HG03457 (cell line): ENCODE results near the gene AKR1D1.
A peak's percentile ranks its signal among the peaks of the same experiment; 100 is the strongest.
"Not testable (repeated sequence)": the region's sequence is repeated elsewhere in the genome, so short reads cannot be mapped to it uniquely, and the experiment has no call there.

ENCODE experiments used
- ATAC-seq: cut with Tn5 transposase; IDR thresholded peaks from one replicate; pipeline ENCODE4 v1.9.1; 2021; ENCODE audit warnings: moderate number of reproducible peaks; ENCODE audit not compliant: unreplicated experiment

The AKR1D1 gene

DNA sequence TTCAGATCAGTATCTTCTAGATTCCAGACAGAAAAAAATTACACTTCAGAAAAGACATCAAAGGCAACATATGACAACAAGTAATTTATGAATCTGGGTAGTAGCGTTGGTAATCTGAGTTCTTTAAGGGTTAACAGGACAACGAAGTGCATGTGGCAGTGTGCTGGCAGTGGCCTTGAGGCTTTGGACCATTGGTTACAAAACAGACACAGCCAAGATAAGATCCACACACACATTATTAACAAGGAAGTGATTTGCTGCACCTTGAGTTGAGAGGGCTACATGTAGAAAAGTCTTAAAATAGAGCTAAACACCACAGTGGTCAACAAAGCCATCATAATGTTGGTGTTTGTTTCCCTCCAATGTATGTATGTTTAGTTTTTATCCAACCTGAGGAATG is 40.6 kb downstream of the AKR1D1 start:
- ATAC-seq = no peak

DNA sequence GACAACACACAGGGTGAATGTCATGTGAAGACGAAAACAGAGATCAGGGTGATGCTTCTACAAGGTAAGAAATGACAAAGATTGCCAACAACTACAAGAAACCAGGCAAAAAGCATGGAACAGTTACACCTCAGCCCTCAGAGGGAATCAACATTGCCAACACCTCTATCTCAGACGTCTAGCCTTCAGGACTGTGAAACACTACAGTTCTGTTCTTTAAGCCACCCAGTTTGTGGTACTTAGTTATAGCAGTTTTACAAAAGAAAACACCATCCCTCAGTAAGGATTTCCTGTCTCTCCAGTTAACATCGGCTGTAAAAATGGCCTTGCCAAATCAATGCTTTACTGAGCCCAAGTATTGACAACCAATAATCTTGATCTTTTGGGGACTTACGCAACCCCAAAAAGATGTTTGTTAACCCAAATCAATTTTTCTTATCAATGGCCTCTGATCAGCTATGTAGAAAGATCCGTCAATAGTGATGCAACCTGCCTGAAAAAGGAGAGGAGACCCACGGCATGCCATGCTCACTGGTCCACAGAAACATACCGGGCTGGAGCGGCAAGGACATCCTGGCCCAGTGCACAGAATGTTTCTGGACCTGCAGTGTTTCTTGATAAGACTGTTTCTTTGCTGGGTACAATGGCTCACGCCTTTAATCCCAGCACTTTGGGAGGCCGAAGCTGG is 44.0 kb downstream of the AKR1D1 start:
- ATAC-seq = no peak

DNA sequence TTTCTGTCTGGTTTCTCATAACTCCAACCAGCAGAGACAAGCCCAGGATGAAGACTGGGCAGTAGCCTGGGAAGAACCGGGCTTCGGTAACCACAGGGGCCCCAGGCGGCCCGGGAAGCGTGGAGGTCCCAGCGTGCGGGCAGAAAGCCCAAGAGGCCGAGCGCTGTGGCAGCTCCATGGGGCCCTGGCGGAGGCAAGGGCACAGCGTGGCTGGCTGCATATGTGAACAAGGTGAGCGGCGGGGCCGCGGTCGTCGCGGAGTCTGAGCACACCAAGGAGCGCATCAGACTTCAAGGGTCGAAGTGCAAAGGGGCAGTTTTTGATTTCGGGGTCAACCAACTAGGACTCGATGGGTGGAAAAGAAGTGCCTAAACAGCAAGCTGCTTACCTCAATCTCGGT is 45.9 kb downstream of the AKR1D1 start:
- ATAC-seq = no peak

DNA sequence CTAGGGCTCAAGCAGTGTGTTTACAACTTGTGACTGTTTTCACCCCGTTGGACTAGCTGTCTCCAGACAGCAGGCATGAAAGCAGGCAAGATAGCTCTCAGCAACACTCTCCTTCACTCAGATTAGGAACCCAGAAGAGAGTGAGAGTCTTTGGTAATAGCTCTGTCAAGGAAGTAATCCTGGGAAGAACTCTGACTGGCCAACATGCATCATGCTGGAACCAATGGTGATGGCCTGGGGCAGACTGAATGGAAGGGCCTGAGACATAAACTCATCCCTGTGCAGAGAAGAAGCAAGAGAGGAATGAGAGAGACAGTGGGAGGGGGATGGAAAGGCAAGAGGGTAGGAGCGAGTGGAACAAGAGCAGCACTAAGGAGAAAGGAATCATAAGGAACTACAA is 48.9 kb downstream of the AKR1D1 start:
- no peak for ATAC-seq

DNA sequence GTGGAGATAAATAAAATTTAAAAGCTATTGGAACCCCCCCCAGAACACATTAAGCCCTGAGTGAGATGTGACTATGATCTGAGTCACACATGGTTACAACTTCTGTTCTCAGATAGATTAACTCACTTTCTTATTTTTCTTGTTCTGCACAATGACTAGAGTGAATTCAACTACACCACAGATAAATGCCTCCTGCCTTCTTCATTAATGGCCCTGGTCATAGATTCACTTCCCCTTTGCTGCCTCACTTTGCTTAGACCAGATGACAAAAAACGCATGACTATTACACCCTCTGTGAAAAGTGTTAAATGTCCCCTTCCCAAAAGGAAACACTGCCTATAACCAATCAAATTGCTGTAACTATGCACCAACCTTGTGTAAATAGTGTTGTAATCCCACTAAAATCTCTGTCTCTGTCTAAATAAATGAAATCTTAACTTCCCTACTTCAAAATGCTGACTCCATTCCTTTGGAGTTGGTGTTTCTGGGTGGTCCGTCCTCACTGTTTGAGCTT is 49.4 kb downstream of the AKR1D1 start:
- no peak for ATAC-seq

DNA sequence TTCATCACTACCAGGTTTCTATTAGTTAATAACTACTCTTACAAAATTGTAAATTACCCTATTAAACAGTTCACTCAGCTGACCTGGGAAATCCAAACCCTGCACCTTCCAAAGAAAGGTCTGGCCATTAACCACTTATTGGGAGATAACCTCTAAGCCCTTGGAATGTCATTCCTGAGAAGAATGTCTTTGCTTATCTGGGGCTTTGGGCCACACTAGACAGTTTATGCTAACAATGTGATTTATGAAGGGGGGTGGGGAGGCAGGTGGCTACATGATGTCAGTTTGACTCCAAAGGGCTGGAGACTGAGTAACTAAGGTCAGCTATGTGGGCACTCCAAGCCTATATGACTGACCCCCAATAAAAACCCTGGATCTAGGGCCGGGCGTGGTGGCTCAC is 50.7 kb downstream of the AKR1D1 start:
- no peak for ATAC-seq

DNA sequence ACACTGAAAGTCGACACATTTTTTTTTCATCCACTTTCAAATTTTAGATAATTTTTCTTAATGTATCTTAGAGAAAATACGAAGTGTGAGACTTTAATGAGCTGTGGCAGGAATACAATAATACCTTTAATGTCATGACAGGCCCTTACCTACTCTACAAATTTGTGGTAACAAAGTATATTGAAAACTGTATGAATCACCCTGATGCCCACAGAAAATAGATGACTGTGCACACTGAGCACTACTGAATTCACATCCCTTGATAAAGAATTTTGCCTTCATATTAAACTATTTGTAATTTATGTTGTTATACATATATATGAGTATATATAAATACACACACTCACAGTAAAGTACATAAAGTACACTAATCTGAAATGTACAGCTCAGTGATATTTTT is 51.7 kb downstream of the AKR1D1 start:
- no peak for ATAC-seq

DNA sequence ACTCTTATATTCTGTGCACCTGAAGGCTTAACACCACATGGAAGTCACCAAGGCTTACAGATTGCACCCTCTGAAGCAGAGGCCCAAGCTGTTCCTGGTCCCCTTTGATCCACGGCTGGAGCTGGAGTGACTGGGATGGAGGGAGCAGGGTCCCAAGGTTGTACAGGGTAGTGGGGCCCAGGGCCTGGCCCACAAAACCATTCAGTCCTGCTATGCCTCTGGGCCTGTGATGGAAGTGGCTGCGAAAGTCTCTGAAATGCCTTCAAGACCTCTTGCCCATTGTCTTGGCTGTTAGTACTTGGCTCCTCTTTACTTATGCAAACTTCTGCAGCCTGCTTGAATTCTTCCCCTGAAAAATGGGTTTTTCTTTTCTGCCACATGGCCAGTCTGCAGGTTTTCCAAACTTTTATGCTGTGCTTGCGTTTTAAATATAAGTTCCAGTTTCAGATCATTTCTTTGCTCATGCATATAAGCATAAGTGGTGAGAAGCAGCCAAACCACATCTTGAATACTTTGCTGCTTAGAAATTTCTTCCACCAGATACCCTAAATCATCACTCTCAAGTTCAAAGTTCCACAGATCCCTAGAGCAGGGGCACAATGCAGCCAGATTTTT is 53.4 kb downstream of the AKR1D1 start:
- ATAC-seq = no peak

DNA sequence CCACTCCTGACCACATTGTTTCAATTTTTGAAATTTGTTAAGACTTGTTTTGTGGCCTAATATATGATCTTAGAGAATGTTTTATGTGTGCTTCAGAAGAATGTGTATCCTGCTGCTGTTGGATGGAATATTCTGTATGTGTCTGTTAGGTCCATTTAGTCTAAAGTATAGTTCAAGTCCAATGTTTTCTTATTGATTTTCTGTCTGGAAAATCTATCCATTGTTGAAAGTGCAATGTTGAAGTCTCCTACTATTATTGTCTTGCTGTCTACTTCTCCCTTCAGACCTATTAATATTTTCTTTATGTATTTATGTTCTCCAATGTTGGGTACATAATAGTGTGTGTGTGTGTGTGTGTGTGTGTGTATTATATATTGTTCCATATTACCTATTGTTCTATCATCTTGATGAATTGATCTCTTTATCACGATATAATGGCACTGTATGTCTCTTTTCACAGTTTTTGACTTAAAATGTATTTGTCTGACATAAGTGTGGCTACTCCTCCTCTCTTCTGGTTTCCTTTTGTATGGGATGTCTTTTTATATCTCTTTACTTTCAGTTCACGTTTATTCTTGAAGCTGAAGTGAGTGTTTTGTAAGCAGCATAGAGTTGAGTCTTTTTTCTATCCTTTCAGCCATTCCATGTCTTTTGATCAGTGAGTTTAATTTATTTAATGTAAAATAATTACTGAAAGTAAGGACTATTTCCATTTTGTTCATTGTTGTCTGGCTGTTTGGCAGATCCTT is 61.3 kb downstream of the AKR1D1 start:
- peak; percentile 84 for ATAC-seq

DNA sequence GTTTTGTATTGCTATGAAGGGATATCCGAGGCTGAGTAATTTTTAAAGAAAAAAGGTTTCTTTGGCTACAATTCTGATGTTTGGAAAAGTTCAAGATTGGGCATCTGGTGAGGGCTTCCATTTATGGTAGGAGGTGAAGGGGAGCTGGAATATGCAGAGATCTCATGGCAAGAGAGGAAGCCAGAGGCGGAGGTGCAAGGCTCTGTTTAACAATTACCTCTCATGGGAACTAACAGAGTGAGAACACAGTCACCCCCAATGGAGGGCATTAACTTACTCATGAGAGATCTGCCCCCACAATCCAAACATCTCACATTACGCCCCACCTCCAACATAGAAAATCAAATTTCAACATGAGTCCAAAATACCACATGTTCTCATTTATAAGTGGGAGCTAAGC is 62.0 kb downstream of the AKR1D1 start:
- no peak for ATAC-seq

DNA sequence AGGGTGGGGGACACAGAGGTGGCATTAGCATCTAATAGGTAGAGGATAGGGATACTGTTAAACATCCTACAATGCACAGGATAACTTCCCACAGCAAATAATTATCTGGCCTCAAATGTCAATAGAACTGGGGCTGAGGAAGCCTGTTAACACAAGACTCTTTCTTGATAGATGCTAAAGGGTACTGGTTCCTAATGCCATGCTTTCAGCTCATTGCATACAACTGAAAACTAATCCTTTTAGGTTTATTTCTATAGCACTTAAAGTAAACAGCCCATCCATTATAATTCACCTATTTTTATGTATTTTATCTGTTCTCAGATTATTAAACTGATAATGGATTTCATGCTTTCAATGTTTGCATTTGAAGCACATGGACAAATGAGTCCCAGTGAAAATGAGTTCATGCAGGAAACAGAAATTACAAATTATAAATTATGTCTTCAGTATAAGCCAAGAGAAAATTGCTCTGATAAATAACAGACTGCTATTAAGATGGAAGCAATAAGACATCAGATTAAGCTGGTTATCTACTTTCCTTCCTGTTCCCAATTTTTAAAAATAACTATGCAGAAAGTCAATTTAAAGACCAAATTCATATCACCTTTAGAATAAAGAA is 66.4 kb downstream of the AKR1D1 start:
- no peak for ATAC-seq

DNA sequence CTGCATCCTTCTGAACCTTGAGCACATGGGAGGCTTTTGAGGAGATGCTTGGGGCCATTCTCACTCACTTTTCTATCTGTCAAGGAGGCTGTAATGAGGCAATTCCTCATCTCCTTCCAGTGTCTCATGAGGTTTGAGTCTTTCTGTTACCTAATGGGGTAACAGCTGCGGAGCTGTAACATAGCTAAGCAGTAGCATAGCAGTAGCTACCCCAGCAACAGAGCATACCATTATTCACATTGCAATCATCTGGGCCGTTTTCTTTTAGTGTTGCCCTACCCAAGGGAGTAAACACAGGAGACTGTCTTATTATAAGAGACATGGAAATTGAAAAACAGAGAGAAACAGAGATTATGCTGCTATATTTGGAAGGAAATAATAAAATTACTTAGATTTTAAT is 68.7 kb downstream of the AKR1D1 start:
- no peak for ATAC-seq

DNA sequence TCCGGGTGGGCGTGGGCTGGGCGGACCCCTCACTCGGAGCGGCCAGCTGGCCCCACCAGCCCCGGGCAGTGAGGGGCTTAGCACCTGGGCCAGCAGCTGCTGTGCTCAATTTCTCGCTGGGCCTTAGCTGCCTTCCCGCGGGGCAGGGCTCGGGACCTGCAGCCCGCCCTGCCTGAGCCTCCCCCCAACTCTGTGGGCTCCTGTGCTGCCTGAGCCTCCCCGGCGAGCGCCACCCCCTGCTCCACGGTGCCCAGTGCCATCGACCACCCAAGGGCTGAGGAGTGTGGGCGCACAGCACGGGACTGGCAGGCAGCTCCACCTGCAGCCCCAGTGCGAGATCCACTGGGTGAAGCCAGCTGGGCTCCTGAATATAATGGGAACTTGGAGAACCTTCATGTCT is 70.0 kb downstream of the AKR1D1 start:
- not testable (repeated sequence) for ATAC-seq

DNA sequence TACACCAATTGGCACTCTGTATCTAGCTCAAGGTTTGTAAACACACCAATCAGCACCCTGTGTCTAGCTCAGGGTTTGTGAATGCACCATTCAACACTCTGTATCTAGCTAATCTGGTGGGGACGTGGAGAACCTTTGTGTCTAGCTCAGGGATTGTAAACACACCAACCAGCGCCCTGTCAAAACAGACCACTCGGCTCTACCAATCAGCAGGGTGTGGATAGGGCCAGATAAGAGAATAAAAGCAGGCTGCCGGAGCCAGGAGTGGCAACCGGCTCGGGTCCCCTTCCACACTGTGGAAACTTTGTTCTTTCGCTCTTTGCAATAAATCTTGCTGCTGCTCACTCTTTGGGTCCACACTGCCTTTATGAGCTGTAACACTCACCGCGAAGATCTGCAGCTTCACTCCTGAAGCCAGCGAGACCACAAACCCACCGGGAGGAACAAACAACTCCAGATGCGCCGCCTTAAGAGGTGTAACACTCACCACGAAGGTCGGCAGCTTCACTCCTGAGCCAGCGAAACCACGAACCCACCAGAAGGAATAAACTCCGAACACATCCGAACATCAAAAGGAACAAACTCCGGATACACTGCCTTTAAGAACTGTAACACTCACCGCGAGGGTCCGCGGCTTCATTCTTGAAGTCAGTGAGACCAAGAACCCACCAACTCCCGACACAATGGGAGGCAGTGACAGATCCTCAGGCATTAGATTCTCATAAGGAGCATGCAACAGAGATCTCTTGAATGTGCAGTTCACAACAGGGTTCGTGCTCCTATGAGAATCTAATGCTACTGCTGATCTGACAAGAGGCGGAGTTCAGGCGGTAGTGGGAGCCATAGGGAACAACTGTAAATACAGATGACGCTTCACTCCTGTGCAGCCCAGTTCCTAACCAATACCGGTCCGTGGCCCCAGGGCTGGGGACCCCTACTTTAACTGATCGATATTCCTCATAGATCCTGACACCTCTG is 70.8 kb downstream of the AKR1D1 start:
- ATAC-seq = not testable (repeated sequence)

DNA sequence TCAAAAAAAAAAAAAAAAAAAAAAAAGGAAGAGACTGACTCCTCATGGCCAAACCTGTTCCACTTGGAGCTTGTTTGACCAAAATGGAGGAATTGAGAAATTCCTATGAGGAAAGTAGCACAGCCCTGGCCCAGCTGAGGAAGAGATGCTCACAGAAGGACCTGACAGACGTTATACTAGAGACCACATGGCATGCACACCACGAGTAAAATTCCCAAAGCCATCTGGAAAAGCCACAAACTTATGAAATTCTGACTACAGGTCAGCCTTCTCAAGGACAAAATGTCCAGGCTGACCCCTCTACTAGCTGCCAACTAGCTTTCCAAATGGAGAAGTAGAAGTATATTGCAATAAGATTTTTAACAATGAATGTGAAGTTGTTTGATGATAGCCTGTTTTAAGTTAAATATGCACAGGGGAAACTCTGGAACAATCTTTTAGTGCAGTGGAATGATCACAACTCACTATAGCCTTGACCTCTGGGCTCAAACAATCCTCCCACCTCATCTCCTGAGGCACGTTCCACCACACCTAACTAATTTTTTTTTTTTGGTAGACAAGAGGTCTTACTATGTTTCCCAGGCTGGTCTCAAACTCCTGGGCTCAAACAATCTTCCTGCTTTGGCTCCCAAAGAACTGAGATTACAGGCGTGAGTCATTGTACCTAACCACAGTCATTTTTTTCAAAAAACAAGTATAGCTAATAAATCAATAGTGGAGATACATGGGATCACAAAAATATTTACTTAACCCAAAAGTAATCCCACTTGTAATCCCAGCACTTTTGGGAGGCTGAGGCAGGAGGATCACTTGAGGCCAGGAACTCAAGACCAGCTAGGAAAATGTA is 75.7 kb downstream of the AKR1D1 start:
- no peak for ATAC-seq

DNA sequence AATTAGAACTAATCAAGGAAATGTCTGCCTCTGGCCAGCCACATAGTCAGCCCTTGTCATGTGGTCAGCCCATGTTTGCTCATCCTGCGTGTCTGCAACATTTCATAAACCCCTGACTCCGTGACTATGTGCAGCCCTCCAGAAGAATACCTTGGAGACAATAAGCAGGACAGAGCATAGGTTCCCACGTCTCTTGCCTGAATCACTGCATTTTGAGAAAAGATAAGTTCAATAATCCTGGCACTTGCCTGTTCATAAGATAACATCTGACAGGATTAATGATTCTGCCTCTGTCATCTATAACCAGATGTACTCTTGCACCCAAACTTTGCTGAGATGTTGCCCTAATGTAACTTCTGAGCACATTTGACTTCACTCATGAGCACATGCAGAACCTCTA is 78.4 kb downstream of the AKR1D1 start:
- ATAC-seq = no peak

DNA sequence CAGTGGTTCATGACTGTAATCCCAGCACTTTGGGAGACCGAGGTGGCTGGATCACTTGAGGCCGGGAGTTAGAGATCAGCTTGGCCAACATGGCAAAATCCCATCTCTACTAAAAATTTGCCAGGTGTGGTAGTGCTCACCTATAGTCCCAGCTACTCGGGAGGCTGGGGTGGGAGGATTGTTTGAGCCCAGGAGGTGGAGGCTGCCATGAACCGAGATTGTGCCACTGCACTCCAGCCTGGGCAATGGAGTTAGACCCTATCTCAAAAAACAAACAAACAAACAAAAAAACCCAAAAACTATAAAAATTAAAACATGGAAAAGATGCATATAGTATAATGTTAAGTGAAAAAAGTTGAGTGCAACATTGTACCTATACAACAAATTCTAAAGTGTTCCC is 81.4 kb downstream of the AKR1D1 start:
- no peak for ATAC-seq

DNA sequence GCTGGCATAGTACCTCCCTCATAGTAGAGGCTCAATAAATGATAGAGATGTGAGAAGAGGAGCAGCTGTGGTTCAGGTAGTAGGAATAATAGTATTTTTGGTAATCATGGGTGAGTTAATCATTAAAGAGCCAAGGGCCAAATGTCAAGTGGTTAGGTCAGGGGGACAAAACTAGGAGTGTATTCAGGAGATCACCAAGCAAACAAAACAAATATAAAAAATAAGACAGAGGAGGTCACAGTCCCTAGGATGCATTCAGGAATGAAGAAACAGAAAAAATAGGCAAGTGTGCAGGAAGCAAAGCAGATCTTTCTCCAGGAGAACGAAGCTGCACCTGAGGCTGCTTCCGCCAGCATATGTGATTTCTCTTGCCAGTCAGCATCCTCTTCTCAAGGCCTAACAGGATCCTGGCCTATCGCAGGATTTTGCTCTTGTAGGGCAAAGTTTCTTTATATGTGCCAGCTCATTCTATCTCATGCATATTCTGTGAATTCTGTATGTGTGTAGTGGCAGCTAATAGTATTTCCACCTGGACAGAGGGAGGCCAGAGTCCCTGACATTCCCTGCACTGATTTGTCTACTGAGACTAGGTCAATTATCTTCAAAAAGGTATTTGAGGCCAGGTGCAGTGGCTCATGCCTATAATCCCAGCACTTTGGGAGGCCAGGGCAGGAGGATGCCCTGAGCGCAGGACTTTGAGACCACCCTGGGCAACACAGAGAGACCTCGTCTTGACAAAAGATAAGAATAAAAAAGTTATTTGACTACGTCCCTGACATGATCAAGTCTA is 82.7 kb downstream of the AKR1D1 start:
- ATAC-seq = no peak

DNA sequence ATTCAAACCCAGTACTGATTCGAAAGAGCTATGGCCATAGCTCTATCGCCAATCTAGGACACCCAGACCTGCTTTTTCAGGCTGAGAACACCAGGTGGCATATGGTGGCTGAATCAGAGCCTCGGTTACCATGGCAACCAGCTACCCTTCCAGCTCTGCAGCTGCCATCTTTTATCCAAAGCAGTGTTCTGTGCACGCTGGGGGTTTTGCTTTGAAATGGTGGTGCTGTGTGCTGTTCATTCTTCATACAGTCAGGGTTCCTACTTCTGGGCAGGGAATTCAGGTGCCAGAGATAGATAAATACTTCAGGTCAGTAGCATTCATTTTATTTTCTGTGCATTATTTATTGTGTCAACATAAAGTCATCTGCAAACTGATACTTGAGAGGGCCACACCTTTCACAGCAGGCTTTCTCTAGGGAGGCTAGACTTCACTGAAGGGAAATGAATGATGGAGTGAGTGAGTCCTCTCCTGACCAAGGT is 85.4 kb downstream of the AKR1D1 start:
- peak; percentile 100 for ATAC-seq
